ENCODE data around the gene TMEM187. TPM values are rescaled to one million over a fixed set of nuclear protein-coding genes. Genes with fewer than 3 reads are reported as not detected.
"Not testable (repeated sequence)": the region's sequence is repeated elsewhere in the genome, so short reads cannot be mapped to it uniquely, and the experiment has no call there.

Gene TMEM187
- total RNA-seq, 2 donors from 2014 or later, result 5.1 to 6.4 TPM

- ATAC-seq (no peak), DNase-seq (ENCODE audit: low spot score in 2 of 2) (no peak)
- H3K9me3 Mint-ChIP-seq, result no peaks in the 10 kb centered on the region
- H3K36me3 Mint-ChIP-seq, result peaks cover 22 to 31% of the 10 kb centered on the region in 2 donors
- peak overlapping the region; percentile 92 to 95 for H3K27ac Mint-ChIP-seq
Measured at GRCh38 chrX:153974003-153974725, 1.6 kb downstream of the TMEM187 start.

GRCh38 chrX:153974726-153975286 is 2.3 kb downstream of the TMEM187 start:
- peak overlapping the region; percentile 92 to 95 for H3K27ac Mint-ChIP-seq

GRCh38 chrX:153980394-153980793 is 7.8 kb downstream of the TMEM187 start:
- not testable (repeated sequence) for DNase-seq (ENCODE audit: low spot score in 2 of 2); H3K9me3 Mint-ChIP-seq
- ATAC-seq, result peak; percentile 40 to 50
- H3K27ac Mint-ChIP-seq, result peak overlapping the region; percentile 88 to 91
- H3K36me3 Mint-ChIP-seq, result peaks cover 8 to 14% of the 10 kb centered on the region in 2 donors

More at GRCh38 chrX:153974726-153975286, 2.3 kb downstream of the TMEM187 start:
- Mint-ChIP-seq H3K36me3 (peaks cover 16 to 25% of the 10 kb centered on the region in 2 donors), H3K9me3 (no peaks in the 10 kb centered on the region)
- ATAC-seq, result no peak
- no peak for DNase-seq (ENCODE audit: low spot score in 2 of 2)

- H3K27ac Mint-ChIP-seq, result peak overlapping the region; percentile 91 to 96
- ATAC-seq, result no peak
- peaks cover 8 to 14% of the 10 kb centered on the region in 2 donors for H3K36me3 Mint-ChIP-seq
- H3K9me3 Mint-ChIP-seq, result no peaks in the 10 kb centered on the region
- no peak for DNase-seq (ENCODE audit: low spot score in 2 of 2)
Measured at GRCh38 chrX:153981231-153981630, 8.7 kb downstream of the TMEM187 start.

- Mint-ChIP-seq H3K36me3 (peaks cover 8 to 14% of the 10 kb centered on the region in 2 donors), H3K27ac (peak overlapping the region; percentile 91 to 96), H3K9me3 (no peaks in the 10 kb centered on the region)
- DNase-seq (ENCODE audit: low spot score in 2 of 2) (peak; percentile 54 to 75), ATAC-seq (peak; percentile 39 to 61)
Measured at GRCh38 chrX:153981771-153982533, 9.4 kb downstream of the TMEM187 start.

GRCh38 chrX:153983321-153983801 is 10.8 kb downstream of the TMEM187 start:
- peak overlapping the region in 1 of 2 donors; percentile 91 for H3K27ac Mint-ChIP-seq
- H3K9me3 Mint-ChIP-seq, result no peaks in the 10 kb centered on the region
- peak in 1 of 2 donors; percentile 51 for ATAC-seq
- no peak for DNase-seq (ENCODE audit: low spot score in 2 of 2)
- H3K36me3 Mint-ChIP-seq, result peaks cover 8 to 14% of the 10 kb centered on the region in 2 donors

- ATAC-seq, result peak; percentile 32 to 56
- H3K9me3 Mint-ChIP-seq, result no peaks in the 10 kb centered on the region
- DNase-seq (ENCODE audit: low spot score in 2 of 2), result peak in 1 of 2 donors; percentile 33
- H3K27ac Mint-ChIP-seq, result peak overlapping the region; percentile 91 to 95
- H3K36me3 Mint-ChIP-seq, result peaks cover 8 to 14% of the 10 kb centered on the region in 2 donors
Measured at GRCh38 chrX:153984351-153985178, 12.0 kb downstream of the TMEM187 start.

- Mint-ChIP-seq H3K27ac (no peak overlapping the region), H3K9me3 (peaks cover 0 to 3% of the 10 kb centered on the region in 2 donors), H3K36me3 (peaks cover 0 to 4% of the 10 kb centered on the region in 2 donors)
- DNase-seq (ENCODE audit: low spot score in 2 of 2), result no peak
- ATAC-seq, result no peak
Measured at GRCh38 chrX:153988493-153988892, 15.9 kb downstream of the TMEM187 start.

GRCh38 chrX:153989973-153990655 is 17.6 kb downstream of the TMEM187 start:
- DNase-seq (ENCODE audit: low spot score in 2 of 2) (no peak), ATAC-seq (no peak)
- Mint-ChIP-seq H3K9me3 (peaks cover 0 to 3% of the 10 kb centered on the region in 2 donors), H3K36me3 (no peaks in the 10 kb centered on the region), H3K27ac (peak overlapping the region in 1 of 2 donors; percentile 71)

- H3K27ac Mint-ChIP-seq, result peak overlapping the region in 1 of 2 donors; percentile 70
- peaks cover 0 to 3% of the 10 kb centered on the region in 2 donors for H3K9me3 Mint-ChIP-seq
- DNase-seq (ENCODE audit: low spot score in 2 of 2) (no peak), ATAC-seq (no peak)
- H3K36me3 Mint-ChIP-seq, result no peaks in the 10 kb centered on the region
Measured at GRCh38 chrX:153991013-153991580, 18.5 kb downstream of the TMEM187 start.

GRCh38 chrX:153992180-153992579 is 19.6 kb downstream of the TMEM187 start:
- Mint-ChIP-seq H3K36me3 (no peaks in the 10 kb centered on the region), H3K27ac (no peak overlapping the region), H3K9me3 (peaks cover 0 to 3% of the 10 kb centered on the region in 2 donors)
- ATAC-seq, result no peak
- no peak for DNase-seq (ENCODE audit: low spot score in 2 of 2)

GRCh38 chrX:153993079-153993478 is 20.5 kb downstream of the TMEM187 start:
- no peak overlapping the region for H3K27ac Mint-ChIP-seq
- H3K9me3 Mint-ChIP-seq, result peaks cover 0 to 3% of the 10 kb centered on the region in 2 donors
- H3K36me3 Mint-ChIP-seq, result no peaks in the 10 kb centered on the region
- no peak for ATAC-seq
- DNase-seq (ENCODE audit: low spot score in 2 of 2), result no peak

GRCh38 chrX:153993978-153994377 is 21.4 kb downstream of the TMEM187 start:
- Mint-ChIP-seq H3K27ac (no peak overlapping the region), H3K9me3 (peaks cover 0 to 3% of the 10 kb centered on the region in 2 donors), H3K36me3 (no peaks in the 10 kb centered on the region)
- DNase-seq (ENCODE audit: low spot score in 2 of 2) (no peak), ATAC-seq (no peak)

GRCh38 chrX:153994398-153994797 is 21.8 kb downstream of the TMEM187 start:
- not testable (repeated sequence) for DNase-seq (ENCODE audit: low spot score in 2 of 2); ATAC-seq; H3K27ac Mint-ChIP-seq; H3K36me3 Mint-ChIP-seq; H3K9me3 Mint-ChIP-seq

GRCh38 chrX:153995504-153995903 is 22.9 kb downstream of the TMEM187 start:
- Mint-ChIP-seq H3K27ac (no peak overlapping the region), H3K36me3 (no peaks in the 10 kb centered on the region), H3K9me3 (peaks cover 0 to 3% of the 10 kb centered on the region in 2 donors)
- DNase-seq (ENCODE audit: low spot score in 2 of 2), result no peak
- no peak for ATAC-seq
